BJ (cell line): Measurements from ENCODE around the gene UBA3. TPM values are rescaled to one million over a fixed set of nuclear protein-coding genes. Genes with fewer than 3 reads are reported as not detected.
A peak's percentile ranks its signal among the peaks of the same experiment; 100 is the strongest.

Experiments
- CTCF ChIA-PET: fragments of 350-600 bp; formaldehyde crosslinking; extraction: SDS; loops from one replicate; lab custom pipeline; 2021; ENCODE audit warnings: antibody characterized with exemption, inconsistent platforms; lab: Yijun Ruan, JAX
- POLR2A ChIA-PET: fragments of 300-600 bp; sonication (Branson Sonifier 250); formaldehyde crosslinking; extraction: SDS; loops from one replicate; lab custom pipeline; 2021; ENCODE audit warnings: antibody characterized with exemption; lab: Charles Lee
- DNase-seq: peaks from one replicate; pipeline ENCODE4 v3.0.0-alpha.2; 2011; ENCODE audit warnings: low read depth
- H3K27me3 ChIP-seq: 2 replicates; pipeline ENCODE4 v1.6.0; 2011; ENCODE audit warnings: low read length; ENCODE audit not compliant: control insufficient read depth, insufficient read depth
- H3K36me3 ChIP-seq: 2 replicates; pipeline ENCODE4 v1.5.1; 2011; ENCODE audit warnings: low read length; ENCODE audit not compliant: control insufficient read depth, insufficient read depth
- H3K4me3 ChIP-seq: 2 replicates; pipeline ENCODE4 v1.5.1; 2011; ENCODE audit warnings: low read depth, mild to moderate bottlenecking, control low read depth, low read length
- CTCF ChIP-seq: IDR thresholded peaks from 2 replicates; pipeline ENCODE4 v1.5.1; 2011; ENCODE audit warnings: low read depth, mild to moderate bottlenecking, control low read depth, inconsistent platforms, low read length, moderate library complexity; ENCODE audit not compliant: insufficient read depth
- polyA plus RNA-seq: library from polyadenylated mRNA; depleted of rRNA; stranded (reverse); fragments of >200 nt; gene quantifications from 2 replicates; pipeline ENCODE4 v1.2.3, GENCODE V29; 2011

Gene UBA3
- polyA plus RNA-seq, 1 experiment, result 36.6 TPM

- ChIA-PET CTCF (interaction anchor here (0.8 to 1.7 kb wide), 5 partner anchors 14 to 64 kb away, joined by 3 to 7 read pairs (median 3); no protein-coding TSS in a partner anchor), POLR2A (no interaction called here)
- Histone ChIP-seq H3K27me3 (no peaks in the 10 kb centered on the region), H3K36me3 (peaks cover 1% of the 10 kb centered on the region), H3K4me3 (peak overlapping the region; percentile 76)
- no peak for DNase-seq
- no peak for TF ChIP-seq CTCF
These were observed 66.1 kb downstream of the UBA3 start for GRCh38 chr3:69014022-69014580.

GRCh38 chr3:69013253-69014021, 66.7 kb downstream of the UBA3 start, which contains the start of gene EOGT:
TSS of gene EOGT (minus strand) at chr3:69013684. CDS start at chr3:69009846, 3,838 bp downstream.
- peak; percentile 39 for DNase-seq
- TF ChIP-seq CTCF, result peak; percentile 58

DNA sequence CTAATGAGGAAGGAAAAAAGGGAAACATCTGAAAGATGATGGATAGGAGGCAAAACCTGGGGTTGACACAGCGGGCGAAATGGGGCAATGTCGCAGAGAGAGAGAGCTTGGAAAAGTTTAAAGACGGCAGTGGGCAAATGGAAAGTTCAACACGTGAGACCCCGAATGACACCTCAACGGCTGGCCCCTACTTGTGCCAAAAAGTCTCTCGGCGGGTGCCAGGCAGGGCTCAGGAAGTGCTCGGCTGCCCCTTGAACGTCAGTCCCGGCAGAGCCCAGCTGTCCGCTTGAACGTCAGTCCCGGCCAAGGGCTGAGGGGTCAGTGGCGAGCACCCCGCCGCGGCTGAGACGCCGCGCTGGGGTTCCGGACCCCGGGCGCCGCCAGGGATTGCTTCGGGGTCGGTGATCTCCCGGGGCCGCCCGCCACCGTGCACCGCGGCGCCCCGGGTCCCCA, 67.3 kb downstream of the UBA3 start:
- ChIA-PET POLR2A (no interaction called here), CTCF (interaction anchor here (0.9 to 1.7 kb wide), 3 partner anchors 9 to 20 kb away, joined by 3 to 7 read pairs (median 4); no protein-coding TSS in a partner anchor)
- TF ChIP-seq CTCF, result peak; percentile 26; the same call in 1 of the 2 replicates
- DNase-seq, result no peak
- no peaks in the 10 kb centered on the region for H3K27me3 ChIP-seq
- peak overlapping the region; percentile 76 for H3K4me3 ChIP-seq
- peaks cover 5% of the 10 kb centered on the region for H3K36me3 ChIP-seq

More at GRCh38 chr3:69013253-69014021, 66.7 kb downstream of the UBA3 start, which contains the start of gene EOGT:
- POLR2A ChIA-PET, result no interaction called here
- H3K36me3 ChIP-seq, result peaks cover 5% of the 10 kb centered on the region
- peak within 1 kb of the TSS; percentile 76 for H3K4me3 ChIP-seq
- CTCF ChIA-PET, result interaction anchor here (0.8 to 1.7 kb wide), 6 partner anchors 9 to 64 kb away, joined by 3 to 7 read pairs (median 3); no protein-coding TSS in a partner anchor
- no peaks in the 10 kb centered on the region for H3K27me3 ChIP-seq

DNA sequence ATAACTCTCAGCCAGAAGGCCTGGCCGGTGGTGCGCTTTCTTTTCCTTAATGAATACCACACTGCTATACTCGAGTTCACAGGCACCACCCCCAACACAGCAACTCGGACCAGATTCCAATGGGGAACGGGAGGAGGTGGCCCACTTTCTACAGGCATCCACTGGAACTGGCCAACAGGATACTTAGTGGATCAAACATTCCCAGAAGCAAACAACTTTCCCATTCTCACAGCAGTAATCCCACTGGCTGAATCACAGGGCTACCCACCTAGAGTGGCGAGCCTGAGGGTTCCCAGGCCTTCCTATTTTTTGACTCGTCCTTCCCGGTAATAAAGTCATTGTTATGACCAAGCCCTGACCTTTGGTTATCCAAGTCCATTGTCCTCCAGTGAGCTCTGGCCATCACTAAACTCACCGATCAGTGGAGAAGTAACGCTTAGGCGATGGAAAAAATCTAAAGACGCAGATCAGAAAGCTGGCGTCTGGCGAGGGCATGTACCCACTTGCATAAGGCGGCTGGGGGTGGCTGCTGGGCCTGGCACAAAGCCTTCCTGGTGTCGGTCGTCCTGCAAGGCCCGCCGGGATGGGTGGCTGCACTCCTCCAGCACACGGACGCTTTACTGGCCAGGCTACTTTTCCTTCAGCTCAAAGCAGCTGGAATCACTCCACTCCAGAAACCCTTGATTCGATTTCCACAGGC, 67.9 kb downstream of the UBA3 start:
- Histone ChIP-seq H3K4me3 (peak overlapping the region; percentile 76), H3K36me3 (peaks cover 5% of the 10 kb centered on the region), H3K27me3 (no peaks in the 10 kb centered on the region)
- POLR2A ChIA-PET, result no interaction called here
- peak; percentile 54 for DNase-seq
- no peak for TF ChIP-seq CTCF
- CTCF ChIA-PET, result interaction anchor here (0.7 to 0.9 kb wide), 2 partner anchors 8 to 11 kb away, joined by 3 to 4 read pairs; no protein-coding TSS in a partner anchor
